DOHH2 (cell line): ENCODE measurements around the gene SLC28A3.

Source experiments
- H3F3A ChIP-seq: fragments of 200-600 bp; sonication (generic), shearing (Covaris generic); 2 replicates; pipeline ENCODE4 v1.6.0; 2016; ENCODE audit warnings: antibody characterized with exemption, mild to moderate bottlenecking; ENCODE audit not compliant: control insufficient read depth, insufficient read depth
- H3K27ac ChIP-seq: fragments of 200-600 bp; sonication (generic); 2 replicates; pipeline ENCODE4 v1.5.1; 2014; ENCODE audit warnings: low read depth, mild to moderate bottlenecking, low read length, moderate library complexity
- H3K27me3 ChIP-seq: fragments of 200-600 bp; sonication (generic); 2 replicates; pipeline ENCODE4 v1.6.1; 2014; ENCODE audit warnings: mild to moderate bottlenecking, low read length, mixed read lengths; ENCODE audit not compliant: control insufficient read depth
- H3K36me3 ChIP-seq: fragments of 200-600 bp; sonication (generic); 2 replicates; pipeline ENCODE4 v1.6.1; 2014; ENCODE audit warnings: mild to moderate bottlenecking, low read length, moderate library complexity, mixed read lengths; ENCODE audit not compliant: control insufficient read depth
- H3K4me1 ChIP-seq: fragments of 200-600 bp; sonication (generic); 2 replicates; pipeline ENCODE4 v1.6.1; 2014; ENCODE audit warnings: mild to moderate bottlenecking, low read length, mixed read lengths; ENCODE audit not compliant: control insufficient read depth
- H3K4me2 ChIP-seq: fragments of 200-600 bp; sonication (generic); 2 replicates; pipeline ENCODE4 v1.6.0; 2014; ENCODE audit warnings: mild to moderate bottlenecking, low read length, moderate library complexity
- H3K4me3 ChIP-seq: fragments of 200-600 bp; sonication (generic); 2 replicates; pipeline ENCODE4 v1.5.1; 2014; ENCODE audit warnings: mild to moderate bottlenecking, low read length, mixed read lengths
- H3K79me2 ChIP-seq: fragments of 200-600 bp; sonication (generic); 2 replicates; pipeline ENCODE4 v1.6.1; 2014; ENCODE audit warnings: mild to moderate bottlenecking, low read length, mixed read lengths; ENCODE audit not compliant: control insufficient read depth
- H3K9me2 ChIP-seq: fragments of 200-600 bp; sonication (generic); replicated peaks from 2 replicates; pipeline ENCODE4 v1.6.1; 2014; ENCODE audit warnings: mild to moderate bottlenecking, low read length, mixed read lengths; ENCODE audit not compliant: control insufficient read depth
- H3K9me3 ChIP-seq: fragments of 200-600 bp; sonication (generic); 2 replicates; pipeline ENCODE4 v1.6.1; 2014; ENCODE audit warnings: antibody characterized with exemption, low read length, mixed read lengths; ENCODE audit not compliant: control insufficient read depth, insufficient read depth
- H4K20me1 ChIP-seq: fragments of 200-600 bp; sonication (generic); 2 replicates; pipeline ENCODE4 v1.6.0; 2014; ENCODE audit warnings: low read depth, mild to moderate bottlenecking, antibody characterized with exemption, low read length, moderate library complexity; ENCODE audit not compliant: control insufficient read depth, insufficient read depth
- EZH2phosphoT487 ChIP-seq: fragments of 200-600 bp; sonication (generic); IDR thresholded peaks from 2 replicates; pipeline ENCODE4 v1.6.1; 2017; ENCODE audit warnings: borderline replicate concordance, mild to moderate bottlenecking, antibody characterized with exemption, low read length, moderate library complexity, mixed read lengths
- TF ChIP-seq, protein P1 (sequence below): fragments of 200-600 bp; sonication (generic); IDR thresholded peaks from one replicate; pipeline ENCODE4 v1.5.1; 2014; ENCODE audit warnings: antibody characterized with exemption, mild to moderate bottlenecking, low read depth, low read length; ENCODE audit not compliant: poor library complexity, severe bottlenecking

SLC28A3 gene

DNA sequence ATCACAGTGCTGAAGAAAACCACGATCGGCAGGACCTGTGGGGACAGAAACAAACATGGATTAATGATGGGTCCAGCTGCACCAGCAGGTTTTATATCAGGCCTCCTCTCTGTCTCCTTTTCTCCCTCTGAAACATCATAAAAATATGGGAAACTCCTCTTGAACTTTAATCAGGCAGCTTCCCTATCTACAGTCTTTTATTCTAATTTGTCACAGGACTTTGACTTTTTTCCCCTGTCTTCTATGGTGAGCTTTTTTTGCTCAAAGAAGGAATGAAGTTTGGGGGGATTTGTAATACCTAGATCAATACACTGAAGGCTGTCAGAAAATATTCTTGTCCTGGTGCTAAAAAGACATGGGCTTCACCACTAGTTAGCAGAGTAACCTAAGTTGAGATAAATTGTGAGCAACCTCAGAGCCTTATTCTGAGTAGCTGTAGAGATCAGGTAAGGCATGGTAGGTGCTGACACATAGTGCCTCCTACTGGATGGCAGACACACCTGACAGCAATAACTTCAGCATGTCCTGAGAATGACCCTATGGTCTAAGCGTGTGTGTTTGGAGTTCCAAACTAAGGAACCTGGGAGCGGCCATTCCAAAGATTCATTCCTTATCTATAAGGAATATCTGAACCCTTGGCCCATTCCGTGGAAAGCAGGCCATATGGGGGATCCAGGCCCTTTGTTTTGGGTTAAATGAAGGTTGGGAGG is 46.2 kb downstream of the SLC28A3 start:
- Histone ChIP-seq H3K4me3 (no peak overlapping the region), H3K36me3 (no peaks in the 10 kb centered on the region), H3K27me3 (0 out of 2 replicates have a peak, but pooled peaks cover 2% of the 10 kb centered on the region), H3K4me2 (no peak overlapping the region), H4K20me1 (no peaks in the 10 kb centered on the region), H3K79me2 (no peaks in the 10 kb centered on the region), H3F3A (no peaks in the 10 kb centered on the region), H3K9me3 (no peaks in the 10 kb centered on the region), H3K27ac (no peak overlapping the region), H3K9me2 (no peaks in the 10 kb centered on the region), H3K4me1 (no peaks in the 10 kb centered on the region)
- TF ChIP-seq, protein P1, sequence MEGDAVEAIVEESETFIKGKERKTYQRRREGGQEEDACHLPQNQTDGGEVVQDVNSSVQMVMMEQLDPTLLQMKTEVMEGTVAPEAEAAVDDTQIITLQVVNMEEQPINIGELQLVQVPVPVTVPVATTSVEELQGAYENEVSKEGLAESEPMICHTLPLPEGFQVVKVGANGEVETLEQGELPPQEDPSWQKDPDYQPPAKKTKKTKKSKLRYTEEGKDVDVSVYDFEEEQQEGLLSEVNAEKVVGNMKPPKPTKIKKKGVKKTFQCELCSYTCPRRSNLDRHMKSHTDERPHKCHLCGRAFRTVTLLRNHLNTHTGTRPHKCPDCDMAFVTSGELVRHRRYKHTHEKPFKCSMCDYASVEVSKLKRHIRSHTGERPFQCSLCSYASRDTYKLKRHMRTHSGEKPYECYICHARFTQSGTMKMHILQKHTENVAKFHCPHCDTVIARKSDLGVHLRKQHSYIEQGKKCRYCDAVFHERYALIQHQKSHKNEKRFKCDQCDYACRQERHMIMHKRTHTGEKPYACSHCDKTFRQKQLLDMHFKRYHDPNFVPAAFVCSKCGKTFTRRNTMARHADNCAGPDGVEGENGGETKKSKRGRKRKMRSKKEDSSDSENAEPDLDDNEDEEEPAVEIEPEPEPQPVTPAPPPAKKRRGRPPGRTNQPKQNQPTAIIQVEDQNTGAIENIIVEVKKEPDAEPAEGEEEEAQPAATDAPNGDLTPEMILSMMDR = no peak
- TF ChIP-seq EZH2phosphoT487 = no peak

DNA sequence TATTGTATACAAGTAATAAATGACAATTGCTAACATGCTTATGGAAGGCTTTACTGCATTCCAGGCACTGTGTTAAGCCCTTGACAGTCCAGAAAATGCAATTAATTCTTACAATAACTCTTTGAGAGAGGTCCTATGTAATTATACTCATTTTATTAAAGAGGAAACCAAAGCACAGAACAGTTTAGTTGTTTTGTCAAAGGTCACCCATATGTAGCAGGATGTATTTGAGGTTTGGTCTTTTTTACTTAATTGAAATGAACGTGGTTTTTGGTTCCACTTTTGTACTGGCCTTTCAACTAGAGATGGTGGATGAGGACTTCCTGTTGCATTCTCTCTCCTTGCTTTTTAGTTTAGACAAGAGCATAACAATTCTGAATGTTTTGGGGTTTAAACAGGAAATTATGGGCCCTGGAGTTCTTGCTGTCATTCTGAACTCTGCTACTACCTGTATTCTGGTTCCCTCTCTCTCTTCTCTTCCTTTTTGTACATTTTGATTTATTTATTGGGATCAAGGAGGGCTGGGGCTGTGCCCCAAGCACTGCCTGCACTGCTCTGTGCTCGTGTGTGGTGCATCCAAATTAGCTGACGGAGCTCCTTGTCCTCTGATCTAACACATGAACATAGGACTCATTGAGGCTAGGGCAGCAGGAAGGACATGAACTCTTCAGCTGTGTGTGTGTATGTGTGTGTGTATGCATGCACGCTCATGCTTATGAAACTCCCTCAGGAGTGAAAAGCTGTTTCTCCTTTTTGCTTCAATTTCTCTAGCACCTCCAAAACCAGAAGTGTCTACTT is 47.4 kb downstream of the SLC28A3 start:
- Histone ChIP-seq H4K20me1 (no peaks in the 10 kb centered on the region), H3K79me2 (no peaks in the 10 kb centered on the region), H3K9me3 (no peaks in the 10 kb centered on the region), H3K27ac (0 out of 2 replicates have a peak overlapping the region, but pooled peaks have one; percentile 17), H3F3A (no peaks in the 10 kb centered on the region), H3K27me3 (0 out of 2 replicates have a peak, but pooled peaks cover 2% of the 10 kb centered on the region), H3K9me2 (no peaks in the 10 kb centered on the region), H3K4me3 (no peak overlapping the region), H3K4me1 (no peaks in the 10 kb centered on the region), H3K4me2 (no peak overlapping the region; the same call in 1 of the 2 replicates), H3K36me3 (no peaks in the 10 kb centered on the region)
- TF ChIP-seq, protein P1 = no peak
- no peak for TF ChIP-seq EZH2phosphoT487

DNA sequence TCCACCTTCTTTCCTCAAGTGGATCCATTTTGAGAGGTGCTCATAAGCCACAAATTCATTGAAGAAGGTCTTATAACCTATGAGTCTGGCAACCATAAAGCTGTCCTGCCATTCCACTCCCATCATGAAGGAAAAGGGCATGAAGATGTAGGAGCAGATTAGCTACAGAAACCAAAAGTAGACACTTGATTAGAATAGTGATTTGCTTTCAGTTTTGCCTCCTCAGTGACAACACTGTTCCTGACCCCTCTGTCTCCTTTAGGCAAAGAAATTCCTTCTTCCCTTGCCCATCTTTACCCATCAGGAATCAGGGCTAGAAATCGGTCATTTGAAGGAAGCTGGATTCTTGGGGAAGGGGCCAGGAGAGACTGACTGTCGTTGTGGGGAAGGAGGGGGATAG is 55.2 kb downstream of the SLC28A3 start:
- H4K20me1 ChIP-seq = no peaks in the 10 kb centered on the region
- no peaks in the 10 kb centered on the region for H3K9me2 ChIP-seq
- H3F3A ChIP-seq = no peaks in the 10 kb centered on the region
- no peaks in the 10 kb centered on the region for H3K79me2 ChIP-seq
- H3K27ac ChIP-seq = no peak overlapping the region
- no peak overlapping the region for H3K4me2 ChIP-seq
- no peaks in the 10 kb centered on the region for H3K27me3 ChIP-seq
- H3K4me1 ChIP-seq = no peaks in the 10 kb centered on the region
- no peaks in the 10 kb centered on the region for H3K9me3 ChIP-seq
- no peaks in the 10 kb centered on the region for H3K36me3 ChIP-seq
- TF ChIP-seq EZH2phosphoT487 = no peak
- TF ChIP-seq, protein P1 = no peak
- H3K4me3 ChIP-seq = no peak overlapping the region
